ENCODE data around the gene DNAJC28.

DNA sequence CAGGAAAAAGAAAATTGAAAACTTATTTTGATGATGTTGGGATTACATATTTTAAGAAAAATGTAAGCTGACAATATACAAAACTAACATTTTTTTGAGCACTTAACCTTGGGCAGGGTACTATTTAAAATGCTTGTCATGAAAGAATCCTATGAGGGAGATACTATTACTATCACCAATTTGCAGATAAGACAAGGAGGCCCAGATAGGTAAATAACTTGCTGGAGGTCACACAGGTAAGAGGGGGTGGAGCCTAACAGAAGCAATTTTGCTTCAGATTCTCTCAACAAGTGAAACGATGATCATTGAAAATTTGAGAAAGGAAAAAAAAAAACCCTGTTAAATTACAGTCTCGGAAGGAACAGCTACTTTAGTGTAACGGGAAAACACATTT is 49.2 kb upstream of the DNAJC28 start:
- no peak for TF ChIP-seq EZH2phosphoT487 (IDR thresholded peaks at IDR 0.05; ENCODE audit: low read depth, severe bottlenecking, unreplicated experiment)
- TF ChIP-seq, protein P1, sequence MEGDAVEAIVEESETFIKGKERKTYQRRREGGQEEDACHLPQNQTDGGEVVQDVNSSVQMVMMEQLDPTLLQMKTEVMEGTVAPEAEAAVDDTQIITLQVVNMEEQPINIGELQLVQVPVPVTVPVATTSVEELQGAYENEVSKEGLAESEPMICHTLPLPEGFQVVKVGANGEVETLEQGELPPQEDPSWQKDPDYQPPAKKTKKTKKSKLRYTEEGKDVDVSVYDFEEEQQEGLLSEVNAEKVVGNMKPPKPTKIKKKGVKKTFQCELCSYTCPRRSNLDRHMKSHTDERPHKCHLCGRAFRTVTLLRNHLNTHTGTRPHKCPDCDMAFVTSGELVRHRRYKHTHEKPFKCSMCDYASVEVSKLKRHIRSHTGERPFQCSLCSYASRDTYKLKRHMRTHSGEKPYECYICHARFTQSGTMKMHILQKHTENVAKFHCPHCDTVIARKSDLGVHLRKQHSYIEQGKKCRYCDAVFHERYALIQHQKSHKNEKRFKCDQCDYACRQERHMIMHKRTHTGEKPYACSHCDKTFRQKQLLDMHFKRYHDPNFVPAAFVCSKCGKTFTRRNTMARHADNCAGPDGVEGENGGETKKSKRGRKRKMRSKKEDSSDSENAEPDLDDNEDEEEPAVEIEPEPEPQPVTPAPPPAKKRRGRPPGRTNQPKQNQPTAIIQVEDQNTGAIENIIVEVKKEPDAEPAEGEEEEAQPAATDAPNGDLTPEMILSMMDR (IDR thresholded peaks at IDR 0.05; ENCODE audit: poor library complexity): no peak
- no peak for TF ChIP-seq EZH2 (IDR thresholded peaks at IDR 0.05; ENCODE audit: borderline replicate concordance)

Data from hepatocyte (in vitro differentiated cells).